ENCODE data around the gene CAPZA2.
"Not testable (repeated sequence)": the region's sequence is repeated elsewhere in the genome, so short reads cannot be mapped to it uniquely, and the experiment has no call there.

Gene CAPZA2

GRCh38 chr7:116922545-116922944 is 60.2 kb downstream of the CAPZA2 start:
- DNase-seq, result no peak

GRCh38 chr7:116924741-116925140 is 62.4 kb downstream of the CAPZA2 start:
- DNase-seq, result no peak

- no peak for DNase-seq
Observed at GRCh38 chr7:116929021-116929420, 66.6 kb downstream of the CAPZA2 start.

- DNase-seq, result peak; percentile 68
Observed at GRCh38 chr7:116929914-116930913, 67.8 kb downstream of the CAPZA2 start.

- DNase-seq, result no peak
Observed at GRCh38 chr7:116932566-116932965, 70.2 kb downstream of the CAPZA2 start.

GRCh38 chr7:116933465-116933864 is 71.1 kb downstream of the CAPZA2 start:
- no peak for DNase-seq

GRCh38 chr7:116934580-116934979 is 72.2 kb downstream of the CAPZA2 start:
- DNase-seq, result no peak

GRCh38 chr7:116936844-116937243 is 74.5 kb downstream of the CAPZA2 start:
- DNase-seq, result not testable (repeated sequence)

- no peak for DNase-seq
Observed at GRCh38 chr7:116938678-116939077, 76.3 kb downstream of the CAPZA2 start.

- DNase-seq, result no peak
Observed at GRCh38 chr7:116940689-116941370, 78.4 kb downstream of the CAPZA2 start.

- DNase-seq, result no peak
Observed at GRCh38 chr7:116942504-116942903, 80.1 kb downstream of the CAPZA2 start.

GRCh38 chr7:116948934-116949333 is 86.5 kb downstream of the CAPZA2 start:
- DNase-seq, result no peak

GRCh38 chr7:116949941-116950801 is 87.8 kb downstream of the CAPZA2 start:
- no peak for DNase-seq

GRCh38 chr7:116950889-116951351 is 88.5 kb downstream of the CAPZA2 start:
- DNase-seq, result no peak

GRCh38 chr7:116951366-116952292 is 89.2 kb downstream of the CAPZA2 start:
- DNase-seq, result no peak

GRCh38 chr7:116952635-116953371 is 90.4 kb downstream of the CAPZA2 start:
- DNase-seq, result no peak

GRCh38 chr7:116953372-116953905 is 91.1 kb downstream of the CAPZA2 start, which contains the start of gene ST7:
ST7 (plus strand) TSS chr7:116953501; CDS start chr7:116953541, 40 bp downstream.
- DNase-seq, result peak; percentile 34

- DNase-seq, result no peak
Observed at GRCh38 chr7:116953906-116954838, 91.8 kb downstream of the CAPZA2 start.

- no peak for DNase-seq
Observed at GRCh38 chr7:116955340-116955739, 93.0 kb downstream of the CAPZA2 start.
